Spleen (tissue), 7 donors: ENCODE results near the gene HINT2.

ENCODE experiments used
- POLR2A ChIP-seq, 3 donors: fragments of 450-650 bp; IDR thresholded peaks; one replicate each; pipeline ENCODE4 v1.5.1; 2017; ENCODE audit warnings: antibody characterized with exemption in 3 of 3, mild to moderate bottlenecking in 1 of 3
- POLR2AphosphoS5 ChIP-seq, 3 donors: sonication (generic); formaldehyde crosslinking; IDR thresholded peaks; one replicate each; pipeline ENCODE4 v1.5.1; 2017; ENCODE audit warnings: antibody characterized with exemption in 3 of 3
- TF ChIP-seq, protein P1 (sequence below), 11 experiments: fragments of 200-600 bp in 7 of 11; fragments of 450-650 bp in 4 of 11; sonication (generic) in 4 of 11; IDR thresholded peaks in 8 of 11; conservative IDR thresholded peaks in 3 of 11; 1 replicate in 7 of 11; 2 replicates in 4 of 11; pipeline versions ENCODE4 v1.4.0 to v1.8.0; 2016 to 2021; ENCODE audit warnings: antibody characterized with exemption in 11 of 11, inconsistent platforms in 4 of 11, mild to moderate bottlenecking in 1 of 11
- donor health status: DM: no; HTN: no; CAD: no; lungs with moderate emphysema.
- donor health status: DM: no; HTN: no; CAD: no.
- donor health status: DM: no; HTN: no; CAD: no.

DNA sequence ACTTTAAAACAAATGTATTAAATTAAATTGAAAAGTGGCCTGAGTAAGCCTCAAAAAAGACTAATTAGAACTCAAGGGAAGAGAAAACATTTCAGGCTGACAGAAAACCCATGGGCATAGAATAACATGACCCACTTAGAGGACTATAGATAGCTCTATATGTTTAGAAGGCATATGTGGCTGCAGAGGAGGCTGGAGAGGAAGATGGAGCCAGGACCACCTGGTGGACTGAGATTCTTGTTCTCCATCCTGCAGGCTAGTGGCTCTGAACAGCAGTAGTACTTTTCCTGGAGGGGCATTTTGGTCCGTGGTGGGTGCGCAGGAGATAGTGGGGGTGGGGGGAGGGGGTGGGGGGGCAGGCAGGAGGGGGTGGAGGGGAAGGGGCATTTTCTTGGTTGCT lies 33.8 kb downstream of the HINT2 start:
- TF ChIP-seq, protein P1, sequence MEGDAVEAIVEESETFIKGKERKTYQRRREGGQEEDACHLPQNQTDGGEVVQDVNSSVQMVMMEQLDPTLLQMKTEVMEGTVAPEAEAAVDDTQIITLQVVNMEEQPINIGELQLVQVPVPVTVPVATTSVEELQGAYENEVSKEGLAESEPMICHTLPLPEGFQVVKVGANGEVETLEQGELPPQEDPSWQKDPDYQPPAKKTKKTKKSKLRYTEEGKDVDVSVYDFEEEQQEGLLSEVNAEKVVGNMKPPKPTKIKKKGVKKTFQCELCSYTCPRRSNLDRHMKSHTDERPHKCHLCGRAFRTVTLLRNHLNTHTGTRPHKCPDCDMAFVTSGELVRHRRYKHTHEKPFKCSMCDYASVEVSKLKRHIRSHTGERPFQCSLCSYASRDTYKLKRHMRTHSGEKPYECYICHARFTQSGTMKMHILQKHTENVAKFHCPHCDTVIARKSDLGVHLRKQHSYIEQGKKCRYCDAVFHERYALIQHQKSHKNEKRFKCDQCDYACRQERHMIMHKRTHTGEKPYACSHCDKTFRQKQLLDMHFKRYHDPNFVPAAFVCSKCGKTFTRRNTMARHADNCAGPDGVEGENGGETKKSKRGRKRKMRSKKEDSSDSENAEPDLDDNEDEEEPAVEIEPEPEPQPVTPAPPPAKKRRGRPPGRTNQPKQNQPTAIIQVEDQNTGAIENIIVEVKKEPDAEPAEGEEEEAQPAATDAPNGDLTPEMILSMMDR (IDR thresholded peaks at IDR 0.05 in 8 of 11, conservative IDR thresholded peaks at IDR 0.05 in 3 of 11), result no peak
- no peak for TF ChIP-seq POLR2AphosphoS5 (IDR thresholded peaks at IDR 0.05)
- TF ChIP-seq POLR2A (IDR thresholded peaks at IDR 0.05), result no peak
